ENCODE measurements around the gene SNX1.
"Not testable (repeated sequence)": the region's sequence is repeated elsewhere in the genome, so short reads cannot be mapped to it uniquely, and the experiment has no call there.

Gene SNX1

DNA sequence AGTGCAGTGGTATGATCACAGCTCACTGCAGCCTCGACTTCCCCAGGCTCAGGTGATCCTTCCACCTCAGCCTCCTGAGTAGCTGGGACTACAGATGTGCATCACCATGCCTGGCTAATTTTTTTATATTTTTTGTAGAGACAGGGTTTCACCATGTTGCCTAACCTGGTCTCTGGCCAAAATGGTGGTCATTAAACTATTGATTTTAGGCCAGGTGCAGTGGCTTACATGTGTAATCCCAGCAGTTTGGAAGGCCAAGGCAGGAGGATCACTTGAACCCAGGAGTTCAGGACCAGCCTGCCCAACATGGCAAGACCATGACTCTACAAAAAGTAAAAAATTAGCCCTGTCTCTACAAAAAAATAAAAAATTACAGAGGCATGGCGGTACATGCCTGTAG lies 24.5 kb downstream of the SNX1 start:
- not testable (repeated sequence) for DNase-seq

DNA sequence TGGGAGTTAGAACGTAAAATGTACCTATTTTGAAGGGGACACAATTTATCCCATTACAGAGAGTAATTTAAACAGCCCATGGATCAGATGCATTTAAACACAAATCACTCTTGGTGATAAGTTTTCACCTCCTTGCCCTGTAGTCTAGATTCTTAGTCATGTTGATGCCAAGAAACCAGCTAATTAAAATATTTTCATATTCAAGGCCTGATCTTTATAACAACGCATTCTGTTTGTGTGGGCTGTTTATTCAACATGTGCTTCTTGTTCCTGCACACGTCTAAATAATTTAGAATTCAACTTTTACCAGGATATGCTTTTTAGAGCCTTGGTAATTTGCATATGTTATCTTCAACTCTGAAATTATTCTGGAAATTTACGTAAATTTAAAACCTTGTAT lies 25.8 kb downstream of the SNX1 start:
- no peak for DNase-seq

DNA sequence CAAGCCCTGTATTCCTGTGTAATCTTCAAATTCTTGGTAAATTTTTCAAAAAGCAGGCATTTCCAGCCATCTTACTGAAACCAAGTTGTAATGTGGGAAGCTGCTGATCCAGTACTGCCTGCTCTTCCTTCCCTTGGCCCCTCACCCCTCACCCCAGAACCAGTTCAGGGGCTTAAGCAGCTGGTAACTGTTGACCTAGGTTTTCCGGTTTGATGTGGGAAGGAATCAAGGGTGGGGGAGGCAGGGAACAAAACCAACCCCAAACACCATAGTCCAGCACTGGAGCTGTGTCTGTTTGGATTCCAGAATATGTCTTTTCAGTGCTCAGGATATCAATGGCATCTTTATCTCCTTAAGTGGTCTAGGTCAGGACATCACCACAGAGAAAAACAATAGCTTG lies 26.7 kb downstream of the SNX1 start:
- no peak for DNase-seq

DNA sequence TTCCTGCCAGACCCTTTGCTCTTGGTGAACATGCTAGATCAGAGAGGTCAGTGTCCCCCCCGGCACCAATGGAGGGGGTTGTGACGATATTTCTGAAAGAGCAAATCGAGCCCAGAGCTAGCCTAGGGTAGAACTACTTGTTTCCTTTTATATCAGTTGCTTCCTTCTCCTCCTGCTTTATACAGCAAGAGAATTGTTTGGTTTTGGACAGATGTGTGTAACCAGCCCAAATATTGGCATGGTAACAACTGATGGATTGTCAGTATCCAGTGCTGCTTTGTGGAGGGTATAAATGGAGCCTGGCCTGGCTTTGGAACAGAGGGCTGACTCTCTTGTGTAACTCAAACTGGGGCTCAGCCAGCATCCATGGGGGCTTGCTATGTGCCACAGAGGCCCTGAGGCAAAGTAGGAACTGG lies 27.2 kb downstream of the SNX1 start:
- DNase-seq, result no peak

DNA sequence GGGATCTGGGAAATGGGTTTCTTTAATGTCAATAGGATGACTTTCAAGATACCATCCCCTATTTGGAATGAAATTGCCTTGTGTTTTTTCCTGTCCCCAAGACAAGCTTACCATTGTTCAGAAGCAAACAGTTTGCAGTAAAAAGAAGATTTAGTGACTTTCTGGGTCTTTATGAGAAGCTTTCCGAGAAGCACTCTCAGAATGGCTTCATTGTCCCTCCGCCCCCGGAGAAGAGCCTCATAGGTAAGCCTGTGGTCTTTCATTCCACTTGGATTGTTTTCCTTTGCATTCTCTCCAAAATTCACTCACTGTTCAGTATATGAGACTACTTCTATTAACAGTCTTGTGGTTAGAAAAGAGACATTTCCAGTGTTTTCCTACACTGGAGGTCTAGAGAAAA lies 30.2 kb downstream of the SNX1 start:
- no peak for DNase-seq

DNA sequence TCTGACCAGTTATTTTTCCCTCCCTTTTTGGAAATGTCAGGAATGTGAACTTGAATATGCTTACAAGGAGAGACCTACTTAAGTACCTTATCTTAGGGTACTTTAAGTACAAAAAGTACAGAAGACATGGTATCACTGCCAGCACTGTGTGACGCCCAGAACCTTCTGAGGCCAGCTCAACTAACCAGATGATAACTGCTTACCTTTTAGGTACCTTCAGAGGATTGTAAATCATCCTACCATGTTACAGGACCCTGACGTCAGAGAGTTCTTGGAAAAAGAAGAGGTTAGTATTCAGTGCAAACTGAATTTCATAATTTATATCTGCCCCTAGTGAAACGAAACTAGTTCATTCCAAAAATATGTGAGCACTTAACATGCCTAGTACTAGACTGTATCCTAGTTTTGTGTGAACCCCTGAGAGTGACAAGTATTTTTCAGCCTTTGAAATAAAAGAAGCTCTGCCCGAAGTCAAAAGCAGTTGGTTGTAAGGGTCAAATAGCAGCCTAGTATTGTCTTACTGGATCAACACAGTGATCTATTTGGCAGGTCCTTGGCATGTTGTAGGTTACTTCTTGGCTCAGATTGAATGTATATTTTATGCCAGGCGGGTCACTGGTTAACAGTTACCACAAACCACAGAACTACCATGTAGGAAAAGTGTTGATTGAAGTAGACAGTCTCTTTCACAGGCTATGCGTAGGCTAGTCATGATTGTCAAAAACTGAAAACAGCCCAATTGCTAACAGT lies 31.9 kb downstream of the SNX1 start:
- no peak for DNase-seq

DNA sequence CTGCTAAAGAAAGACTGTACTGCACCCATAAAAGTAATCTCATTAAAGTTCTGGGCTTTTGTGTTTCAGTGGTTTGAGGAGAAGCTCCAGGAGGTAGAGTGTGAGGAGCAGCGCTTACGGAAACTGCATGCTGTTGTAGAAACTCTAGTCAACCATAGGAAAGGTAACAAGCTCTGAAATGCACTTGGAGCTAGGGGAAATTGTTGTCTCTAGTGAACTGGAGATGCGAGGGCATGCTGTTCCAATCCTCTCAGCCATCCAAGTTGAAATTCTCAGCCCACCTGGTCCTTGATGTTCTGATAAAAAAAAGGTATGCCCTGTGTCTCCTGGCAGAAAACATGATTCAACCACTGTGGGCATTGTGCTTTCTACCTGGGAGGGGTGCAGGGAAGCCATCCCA lies 34.4 kb downstream of the SNX1 start:
- DNase-seq, result no peak

DNA sequence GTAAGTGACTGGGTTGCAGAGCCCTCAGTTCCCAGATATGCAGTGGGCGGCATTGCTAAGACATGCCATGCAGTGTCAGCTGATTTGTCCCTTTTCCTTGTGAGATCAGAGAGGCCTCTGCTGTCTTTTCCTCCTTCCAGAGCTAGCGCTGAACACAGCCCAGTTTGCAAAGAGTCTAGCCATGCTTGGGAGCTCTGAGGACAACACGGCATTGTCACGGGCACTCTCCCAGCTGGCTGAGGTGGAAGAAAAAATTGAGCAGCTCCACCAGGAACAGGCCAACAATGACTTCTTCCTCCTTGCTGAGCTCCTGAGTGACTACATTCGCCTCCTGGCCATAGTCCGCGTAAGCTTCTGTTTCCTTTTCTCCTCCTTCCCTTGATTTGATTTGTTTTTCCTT lies 35.8 kb downstream of the SNX1 start:
- DNase-seq, result no peak

DNA sequence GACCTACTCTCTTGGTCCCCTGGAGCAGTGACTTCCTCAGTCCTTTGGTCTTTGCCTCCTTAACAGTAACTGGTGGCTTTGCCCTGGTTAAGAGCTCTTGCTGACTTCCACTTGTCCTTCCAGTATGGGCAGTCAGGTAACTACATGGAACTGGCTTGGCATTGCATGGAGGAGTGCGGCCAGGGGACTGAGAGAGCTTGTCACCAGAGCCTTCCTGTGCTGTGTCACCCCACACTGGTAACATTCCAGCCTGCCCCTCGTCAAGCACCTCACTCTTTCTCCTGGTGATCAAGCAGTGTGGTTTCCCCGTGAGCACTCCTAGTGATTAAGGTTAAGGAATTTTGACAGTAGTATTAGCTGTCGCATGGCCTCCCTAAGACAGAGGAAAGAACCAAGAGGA lies 36.4 kb downstream of the SNX1 start:
- no peak for DNase-seq

DNA sequence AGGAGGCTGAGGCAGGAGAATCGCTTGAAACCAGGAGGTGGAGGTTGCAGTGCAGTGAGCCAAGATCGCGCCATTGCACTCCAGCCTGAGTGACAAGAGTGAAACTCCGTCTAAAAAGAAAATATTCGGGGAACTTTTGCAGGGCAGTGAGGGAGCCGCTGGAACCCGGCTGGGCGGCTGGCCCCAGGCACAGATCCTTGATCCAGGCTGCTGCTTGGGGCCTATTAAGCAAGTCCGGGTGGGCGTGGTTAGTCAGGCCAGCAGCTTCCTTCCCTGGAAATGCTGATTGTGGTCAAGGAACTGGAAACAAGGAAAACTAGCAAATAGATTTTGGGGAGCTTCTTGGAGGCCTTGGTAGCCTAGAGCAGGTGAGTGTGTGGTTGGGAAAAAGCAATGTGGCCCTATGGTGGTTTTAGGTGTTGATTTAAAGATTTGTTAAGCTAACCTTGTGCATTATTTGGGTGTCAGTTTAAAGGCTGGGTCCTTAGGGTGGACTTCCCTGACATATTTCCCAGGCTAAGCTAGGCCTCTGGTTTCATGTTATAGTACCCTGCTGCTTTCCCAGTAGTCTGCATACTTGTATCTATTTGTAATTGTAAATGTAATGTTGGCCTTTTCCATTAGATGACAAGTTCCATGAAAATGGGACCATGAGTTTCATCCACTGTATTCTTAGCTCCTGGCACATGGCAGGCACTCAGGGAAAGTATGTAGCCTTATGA lies 38.0 kb downstream of the SNX1 start:
- DNase-seq, result no peak

DNA sequence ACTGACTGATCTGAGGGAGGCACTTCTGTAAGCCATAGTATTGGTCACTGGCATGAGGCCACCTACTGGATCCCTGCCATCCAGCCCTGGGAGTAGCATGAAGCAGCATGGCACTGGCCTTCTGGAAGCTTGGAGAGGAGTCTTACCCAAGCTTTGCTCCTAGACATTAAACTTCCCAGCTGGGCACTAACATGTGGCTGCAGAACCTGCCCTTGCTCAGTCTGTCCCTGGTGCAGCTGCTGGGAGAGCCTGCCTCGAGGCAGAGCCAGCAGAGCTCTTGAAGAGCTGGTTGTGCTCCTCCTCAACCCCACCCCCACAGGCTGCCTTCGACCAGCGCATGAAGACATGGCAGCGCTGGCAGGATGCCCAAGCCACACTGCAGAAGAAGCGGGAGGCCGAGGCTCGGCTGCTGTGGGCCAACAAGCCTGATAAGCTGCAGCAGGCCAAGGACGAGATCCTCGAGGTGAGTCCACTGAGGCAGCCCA lies 38.6 kb downstream of the SNX1 start:
- DNase-seq, result no peak

DNA sequence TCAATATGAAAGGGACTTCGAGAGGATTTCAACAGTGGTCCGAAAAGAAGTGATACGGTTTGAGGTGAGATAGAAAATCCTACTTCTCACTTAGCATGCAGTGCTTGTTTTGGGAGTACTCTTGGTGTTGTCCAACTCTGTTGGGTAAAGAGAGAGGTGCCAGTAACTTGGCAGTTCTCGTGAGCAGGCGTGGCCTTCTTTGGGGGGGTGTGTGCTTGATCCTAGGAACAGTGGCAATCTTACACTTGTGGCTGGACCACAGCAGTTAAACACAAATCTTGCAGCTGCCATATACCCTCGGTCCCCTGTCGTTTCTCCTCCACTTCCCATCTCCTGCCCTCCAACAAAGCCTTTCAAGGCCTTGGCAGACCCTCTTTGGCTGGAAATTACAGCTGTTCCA lies 40.6 kb downstream of the SNX1 start:
- no peak for DNase-seq

DNA sequence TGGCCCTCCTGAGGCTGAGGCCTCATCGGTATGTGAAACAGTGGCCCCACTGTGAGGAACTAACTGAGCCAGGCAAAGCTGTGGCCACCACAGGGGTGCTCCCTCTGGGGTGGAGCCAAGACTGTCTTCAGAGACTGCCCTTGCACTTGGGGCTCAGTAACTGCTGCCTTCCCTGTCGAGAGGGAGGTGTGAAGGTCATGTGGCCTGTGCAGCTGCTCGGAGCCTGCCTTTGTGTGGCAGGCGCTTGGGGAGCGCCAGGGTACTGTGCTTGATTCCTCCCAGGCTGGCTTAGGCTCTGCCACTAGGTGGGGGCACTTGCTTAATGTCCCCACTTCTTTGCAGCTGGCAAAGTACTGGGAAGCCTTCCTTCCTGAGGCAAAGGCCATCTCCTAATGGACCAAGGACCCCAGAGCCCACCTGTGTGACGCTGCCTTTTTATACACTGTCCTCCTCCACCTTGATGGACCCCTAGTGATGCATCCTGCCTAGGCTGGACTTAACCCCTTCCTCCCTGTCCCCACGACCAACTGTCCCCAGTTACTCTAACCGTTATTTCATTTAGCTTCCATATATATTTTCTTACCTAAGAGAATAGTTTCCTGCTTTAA lies 41.5 kb downstream of the SNX1 start:
- DNase-seq, result no peak

DNA sequence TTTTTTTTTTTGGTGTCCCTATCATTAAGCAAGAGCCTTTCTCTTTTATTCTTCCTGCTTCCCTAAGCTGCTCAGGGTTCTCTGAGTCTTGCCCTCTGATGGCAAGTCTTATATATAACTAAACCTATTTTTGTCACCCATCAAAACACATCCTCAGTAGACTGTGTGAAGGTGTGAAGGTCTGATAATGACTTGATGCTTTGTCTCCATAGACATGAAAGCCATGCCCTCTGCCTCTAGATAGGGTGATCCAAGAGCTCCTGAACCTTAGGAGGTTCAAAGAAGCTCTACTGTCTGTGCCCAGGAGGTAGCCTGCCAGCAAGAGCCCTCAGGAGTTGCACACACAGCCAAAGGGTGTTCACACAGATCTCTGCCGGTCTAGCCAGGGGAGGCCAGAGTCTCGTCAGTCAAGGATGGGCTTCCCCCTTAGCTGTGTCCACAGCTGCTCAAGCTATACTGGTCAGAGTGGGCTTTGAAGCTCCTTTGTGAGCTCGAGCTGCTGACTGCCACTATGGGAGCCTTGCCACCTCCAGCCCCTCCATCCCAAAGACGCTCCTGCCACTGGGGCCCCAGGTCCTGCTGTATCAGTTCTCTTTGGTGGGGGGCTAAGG lies 42.7 kb downstream of the SNX1 start:
- DNase-seq, result no peak

DNA sequence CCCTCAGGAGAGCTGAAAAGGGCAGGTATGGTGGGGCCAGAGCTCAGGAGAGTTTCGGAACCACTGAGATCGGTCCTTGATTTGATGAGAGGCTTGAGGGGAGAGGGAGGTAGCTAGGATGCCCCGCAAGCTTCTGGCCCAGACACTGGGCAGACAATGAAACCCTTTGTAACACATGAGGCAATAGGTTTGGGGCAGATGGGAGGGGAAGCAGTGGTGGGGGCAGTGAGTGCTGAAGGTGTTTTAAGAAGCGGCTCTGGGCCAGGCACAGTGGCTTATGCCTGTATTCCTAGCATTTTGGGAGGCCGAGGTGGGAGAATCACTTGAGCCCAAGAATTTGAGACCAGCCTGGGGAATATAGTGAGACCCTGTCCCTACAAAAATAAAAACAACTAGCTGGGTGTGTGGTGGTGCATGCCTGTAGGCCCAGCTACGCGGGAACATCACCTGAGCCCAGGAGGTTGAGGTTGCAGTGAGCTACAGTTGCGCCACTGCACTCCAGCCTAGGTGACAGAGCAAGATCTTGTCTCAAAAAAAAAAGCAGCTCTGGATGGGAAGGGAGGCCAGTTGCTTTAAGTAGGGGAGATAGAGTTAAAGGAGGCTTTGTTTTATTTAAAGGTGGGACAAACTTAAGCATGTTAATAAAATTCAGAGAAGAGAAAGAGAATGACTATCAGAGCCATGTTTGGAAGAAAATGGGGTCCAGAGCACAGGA lies 46.2 kb downstream of the SNX1 start:
- no peak for DNase-seq

DNA sequence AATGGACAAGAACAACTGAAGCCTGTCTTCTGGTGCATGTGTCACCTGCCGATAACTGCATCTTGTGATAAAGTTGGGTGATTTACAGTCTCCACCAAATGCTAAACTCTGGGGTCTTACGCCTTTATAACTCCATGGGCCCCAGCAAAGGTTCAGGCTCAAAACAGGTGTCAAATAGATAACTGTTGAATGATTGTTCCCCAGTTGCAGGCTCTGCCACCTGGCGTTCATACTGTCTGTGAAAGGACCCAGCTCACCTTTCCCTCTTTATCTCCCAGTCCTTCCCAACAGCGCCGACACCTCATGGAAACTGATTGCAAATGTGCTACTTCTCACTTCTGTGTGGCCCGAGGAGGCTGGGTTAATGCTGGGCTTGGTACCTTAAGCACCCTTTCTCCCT lies 47.5 kb downstream of the SNX1 start:
- no peak for DNase-seq

DNA sequence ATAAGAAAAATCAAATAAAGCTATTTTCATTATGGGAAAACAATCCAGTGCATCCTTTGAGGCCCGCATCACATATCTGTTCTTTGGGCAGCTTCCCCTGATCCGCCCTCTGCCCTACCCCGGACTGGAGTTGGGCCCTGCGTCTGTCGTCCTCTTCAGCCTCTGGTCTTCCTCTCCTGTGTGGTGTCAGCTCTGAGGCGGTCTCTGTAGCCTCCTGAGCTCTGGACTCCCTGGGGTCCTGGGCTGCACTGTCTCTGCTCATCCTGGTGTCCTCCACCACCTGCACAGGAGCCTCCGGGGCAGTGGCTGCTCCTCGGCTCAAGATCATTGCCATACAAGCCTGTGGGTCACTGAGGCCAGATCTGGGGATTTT lies 48.4 kb downstream of the SNX1 start:
- DNase-seq, result no peak

DNA sequence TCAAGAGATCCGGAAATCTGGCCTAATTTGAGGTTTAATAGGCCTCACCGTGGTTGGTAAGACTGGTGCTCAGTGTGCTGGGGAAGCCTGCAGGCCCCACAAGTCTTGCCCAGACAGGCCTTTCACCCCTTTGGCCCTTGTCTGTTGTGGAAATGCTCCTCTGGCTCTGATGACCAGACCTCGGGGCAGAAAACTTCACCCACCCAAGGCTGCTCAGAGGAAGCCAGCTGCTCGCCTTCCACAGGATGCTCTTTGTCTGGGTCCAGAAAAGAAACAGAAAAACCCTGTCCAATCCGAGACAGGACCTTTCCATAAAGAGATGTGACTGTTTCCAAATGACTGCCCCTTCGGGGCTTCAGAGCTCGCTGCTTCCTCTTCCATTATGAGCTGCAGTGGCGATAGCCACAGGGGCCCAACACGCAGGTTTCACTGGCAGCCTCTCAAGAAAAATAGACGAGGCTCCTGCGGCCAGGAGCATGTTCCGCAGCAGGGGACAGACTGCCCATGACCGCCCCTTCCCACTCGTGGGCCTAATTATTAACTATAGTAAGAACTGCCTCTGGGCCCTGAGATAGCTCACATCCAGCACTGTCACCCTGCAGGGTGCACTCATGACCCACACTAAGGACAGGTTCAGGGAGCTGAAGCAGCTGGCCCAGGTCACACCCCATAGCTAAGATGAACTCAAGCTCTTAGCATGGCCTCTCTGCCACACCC lies 48.9 kb downstream of the SNX1 start:
- no peak for DNase-seq

DNA sequence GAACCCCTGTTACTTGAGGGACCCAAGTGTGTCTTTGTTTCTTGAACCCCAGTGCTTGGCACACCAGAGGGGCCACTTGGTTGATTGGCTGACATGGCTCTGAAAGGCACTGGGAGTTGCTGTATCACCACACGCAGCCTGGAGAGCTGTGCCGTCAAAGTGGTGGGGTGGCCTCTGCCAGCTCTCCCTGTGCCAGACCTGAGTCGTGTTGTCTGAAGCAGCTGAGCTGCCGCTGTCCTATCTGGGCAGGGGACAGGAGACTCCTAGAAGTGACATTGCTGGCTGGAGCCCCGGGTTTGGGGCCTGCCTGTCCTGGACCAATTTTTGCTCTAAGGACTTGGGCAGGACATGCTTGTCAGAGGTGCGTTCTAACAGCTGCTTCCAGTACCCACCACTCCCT lies 50.3 kb downstream of the SNX1 start:
- DNase-seq, result no peak

DNA sequence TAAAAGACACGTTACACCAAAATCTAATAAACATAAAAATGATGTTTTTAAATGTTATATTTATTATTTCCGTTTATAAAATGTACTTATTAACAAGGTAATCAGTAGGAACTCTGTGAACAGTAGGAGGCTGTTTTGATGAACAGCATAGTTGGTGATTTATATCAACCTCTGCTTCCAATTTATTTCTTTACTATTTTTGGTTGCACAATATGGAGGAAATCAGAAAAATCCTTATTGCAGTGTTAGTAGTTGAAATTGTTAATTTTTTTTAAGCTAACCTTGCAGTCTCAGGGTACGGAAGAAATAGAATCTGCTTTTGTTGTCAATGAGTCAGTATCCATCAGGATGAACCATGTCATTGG lies 50.7 kb downstream of the SNX1 start:
- DNase-seq, result no peak

DNA sequence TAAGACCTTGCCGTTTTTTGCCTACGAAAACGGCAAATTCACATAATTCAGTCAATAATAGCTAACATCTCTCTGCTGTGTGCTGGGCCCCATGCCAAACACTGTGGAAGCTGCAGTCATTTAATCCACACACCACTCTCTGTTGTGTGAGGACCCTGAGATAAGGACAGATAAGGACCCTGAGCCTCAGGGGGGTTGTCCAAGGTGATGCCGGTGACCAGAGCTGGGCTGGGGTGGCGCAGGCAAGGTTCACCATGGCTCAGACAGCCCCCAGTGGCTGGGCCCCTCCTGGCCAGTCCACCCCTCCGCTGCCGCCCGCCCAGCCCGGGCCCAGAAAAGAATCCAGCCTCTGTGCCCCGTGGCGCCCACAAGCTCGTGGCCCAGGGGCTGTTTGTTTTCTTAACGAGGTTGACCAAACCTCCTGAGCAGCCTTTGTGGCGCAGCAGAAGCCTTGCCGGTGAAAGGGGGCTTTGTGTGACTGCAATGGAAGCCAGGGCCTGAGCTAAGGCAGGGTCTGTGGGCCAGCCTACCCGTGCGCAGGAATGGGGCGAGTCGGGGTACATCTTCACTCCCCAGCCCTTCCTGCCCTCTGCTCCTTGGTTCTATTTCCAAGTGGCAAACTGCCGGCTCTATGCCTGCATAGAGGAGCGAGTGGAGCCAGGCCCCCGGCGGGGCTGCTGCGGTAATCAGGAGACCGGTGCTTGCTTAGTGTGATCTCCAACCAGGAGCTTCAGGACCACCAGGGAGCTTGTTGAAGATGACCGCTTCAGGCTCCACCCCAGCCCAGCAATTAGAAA lies 51.3 kb downstream of the SNX1 start:
- DNase-seq, result no peak

DNA sequence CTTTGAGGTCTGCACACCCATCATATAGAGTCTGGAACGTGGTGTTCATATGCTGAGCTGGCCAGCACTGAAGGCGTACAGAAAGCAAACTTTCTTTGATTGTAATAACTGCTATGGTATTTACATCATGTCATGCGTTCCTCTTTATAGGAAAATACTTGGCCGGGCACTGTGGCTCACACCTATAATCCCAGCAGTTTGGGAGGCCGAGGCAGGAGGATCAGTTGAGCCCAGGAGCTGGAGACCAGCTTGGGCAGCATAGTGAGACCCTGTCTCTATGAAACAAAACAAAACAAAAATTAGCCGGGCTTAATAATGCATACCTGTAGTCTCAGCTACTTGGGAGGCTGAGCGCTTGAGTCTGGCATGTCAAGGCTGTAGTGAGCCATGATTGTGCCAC lies 52.4 kb downstream of the SNX1 start:
- no peak for DNase-seq
